Measurements from ENCODE around the gene COL27A1. TPM values are rescaled to one million over a fixed set of nuclear protein-coding genes. Genes with fewer than 3 reads are reported as not detected.

Gene COL27A1
- total RNA-seq, 2 donors from 2014 or later = 8.7 to 54.8 TPM

- 73% methylated on average over 10 of the region's 10 CpGs for WGBS
- DNase-seq (ENCODE audit: low spot score) = no peak
- TF ChIP-seq CTCF (IDR thresholded peaks at IDR 0.05) (no peak), POLR2A (IDR thresholded peaks at IDR 0.05) (no peak), POLR2AphosphoS5 (IDR thresholded peaks at IDR 0.05) (no peak)
- no peak overlapping the region for H3K4me3 ChIP-seq
- no peaks in the 10 kb centered on the region for H3K9me3 ChIP-seq
- no peaks in the 10 kb centered on the region for H3K4me1 ChIP-seq (replicated peaks)
- intact Hi-C loops (cut with DNase I) = no loop called here
- H3K27ac ChIP-seq = no peak overlapping the region
- peaks cover 0 to 8% of the 10 kb centered on the region in 2 donors for H3K36me3 ChIP-seq
- H3K27me3 ChIP-seq (replicated peaks; ENCODE audit: insufficient read depth) = no peaks in the 10 kb centered on the region
Observed at GRCh38 chr9:114336157-114336556, 180.8 kb downstream of the COL27A1 start.

GRCh38 chr9:114336699-114337395 lies 181.5 kb downstream of the COL27A1 start:
- no peak overlapping the region for H3K27ac ChIP-seq
- WGBS = 83% methylated on average over 14 of the region's 23 CpGs
- H3K4me3 ChIP-seq = no peak overlapping the region
- H3K9me3 ChIP-seq = no peaks in the 10 kb centered on the region
- intact Hi-C loops (cut with DNase I) = no loop called here
- H3K27me3 ChIP-seq (replicated peaks; ENCODE audit: insufficient read depth) = no peaks in the 10 kb centered on the region
- H3K4me1 ChIP-seq (replicated peaks) = no peaks in the 10 kb centered on the region
- no peak for DNase-seq (ENCODE audit: low spot score)
- no peak for TF ChIP-seq POLR2A (IDR thresholded peaks at IDR 0.05)
- no peak for TF ChIP-seq POLR2AphosphoS5 (IDR thresholded peaks at IDR 0.05)
- no peak for TF ChIP-seq CTCF (IDR thresholded peaks at IDR 0.05)
- H3K36me3 ChIP-seq = peaks cover under 1 to 15% of the 10 kb centered on the region in 2 donors

DNA sequence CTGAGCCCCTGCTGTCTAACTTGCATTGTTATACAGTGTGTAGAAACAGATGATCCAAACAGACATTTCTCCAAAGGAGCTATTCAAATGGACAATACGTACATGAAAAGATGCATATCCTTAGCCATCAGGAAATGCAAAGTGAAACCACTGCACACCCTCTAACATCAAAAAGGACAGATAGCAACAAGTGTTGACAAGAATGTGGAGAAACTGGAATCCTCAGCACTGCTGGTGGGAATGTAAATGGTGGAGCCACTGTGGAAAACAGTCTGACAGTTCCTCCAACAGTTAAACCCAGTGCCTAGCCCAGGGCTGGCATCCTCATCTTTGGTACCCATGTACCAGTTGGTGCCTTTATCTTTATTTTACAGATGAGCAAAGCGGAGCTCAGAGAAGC lies 182.8 kb downstream of the COL27A1 start:
- TF ChIP-seq CTCF (IDR thresholded peaks at IDR 0.05) (no peak), POLR2AphosphoS5 (IDR thresholded peaks at IDR 0.05) (no peak), POLR2A (IDR thresholded peaks at IDR 0.05) (no peak)
- intact Hi-C loops (cut with DNase I) = no loop called here
- Histone ChIP-seq H3K27ac (no peak overlapping the region), H3K4me3 (no peak overlapping the region), H3K9me3 (no peaks in the 10 kb centered on the region), H3K27me3 (replicated peaks; ENCODE audit: insufficient read depth) (no peaks in the 10 kb centered on the region), H3K4me1 (replicated peaks) (no peaks in the 10 kb centered on the region), H3K36me3 (peaks cover 4 to 18% of the 10 kb centered on the region in 2 donors)
- WGBS = 93% methylated on average over 2 of the region's 2 CpGs
- no peak for DNase-seq (ENCODE audit: low spot score)

DNA sequence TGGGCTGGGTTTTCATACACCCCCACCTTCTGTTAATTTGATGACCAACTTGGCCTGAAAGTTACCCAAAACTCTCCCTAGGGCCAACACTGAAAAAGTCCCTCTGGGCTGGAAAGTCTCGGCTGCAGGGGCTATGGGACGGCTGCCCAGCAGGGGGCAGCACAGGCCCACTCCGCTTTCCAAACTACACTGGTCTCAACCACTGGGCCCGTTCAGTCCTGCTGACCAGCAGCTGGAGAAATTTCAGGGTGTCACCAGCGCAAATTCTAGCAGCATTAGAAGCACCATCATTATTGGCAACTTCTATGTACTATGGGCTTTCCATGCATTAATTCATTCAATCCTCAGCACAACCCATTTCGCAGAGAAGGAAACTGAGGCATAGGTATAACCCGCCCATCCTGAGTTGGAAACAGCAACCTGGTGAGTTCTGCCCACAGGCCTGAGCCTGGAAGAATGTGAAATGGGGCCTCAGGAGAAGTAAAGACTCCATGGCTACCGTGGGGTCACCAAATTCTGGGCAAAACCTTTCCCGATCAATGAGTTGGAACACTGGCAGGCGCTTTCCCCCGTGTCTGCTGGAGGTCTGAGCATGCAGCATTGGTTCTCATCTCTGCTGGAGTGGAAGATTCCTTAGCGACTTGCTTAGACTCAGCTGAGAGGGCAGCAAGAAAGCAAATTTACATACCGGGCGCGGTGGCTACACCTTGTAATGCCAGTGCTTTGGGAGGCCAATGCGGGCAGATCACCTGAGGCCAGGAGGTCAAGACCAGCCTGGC lies 184.0 kb downstream of the COL27A1 start:
- Histone ChIP-seq H3K27ac (no peak overlapping the region), H3K4me1 (replicated peaks) (no peaks in the 10 kb centered on the region), H3K4me3 (no peak overlapping the region), H3K36me3 (peaks cover 4 to 18% of the 10 kb centered on the region in 2 donors), H3K9me3 (no peaks in the 10 kb centered on the region), H3K27me3 (replicated peaks; ENCODE audit: insufficient read depth) (no peaks in the 10 kb centered on the region)
- DNase-seq (ENCODE audit: low spot score) = no peak
- TF ChIP-seq CTCF (IDR thresholded peaks at IDR 0.05) (peak in 3 of 4 experiments; percentile 51 to 60 (median 53)), POLR2A (IDR thresholded peaks at IDR 0.05) (no peak), POLR2AphosphoS5 (IDR thresholded peaks at IDR 0.05) (no peak)
- intact Hi-C loops (cut with DNase I) = no loop called here
- 84% methylated on average over 16 of the region's 16 CpGs for WGBS

Measured in prostate gland (tissue), 2 donors.